HepG2 (cell line): Measurements from ENCODE around the gene TMEM183A. TPM values are rescaled to one million over a fixed set of nuclear protein-coding genes. Genes with fewer than 3 reads are reported as not detected.

Experiments
- ATAD3A ChIP-seq: sonication (generic); formaldehyde crosslinking; IDR thresholded peaks from 2 replicates; pipeline ENCODE4 v1.4.0; 2020; ENCODE audit warnings: missing genetic modification reagents
- CBX1 ChIP-seq: IDR thresholded peaks from one replicate; pipeline ENCODE4 v1.6.1; 2016; ENCODE audit warnings: antibody characterized with exemption, low read depth
- CHCHD3 ChIP-seq: sonication (generic); formaldehyde crosslinking; IDR thresholded peaks from 2 replicates; pipeline ENCODE4 v1.8.0; 2022; ENCODE audit warnings: mild to moderate bottlenecking, missing genetic modification reagents, moderate library complexity
- CREB1 ChIP-seq, 2 experiments: fragments of 450-650 bp in 1 of 2; IDR thresholded peaks; 2 replicates each; pipeline ENCODE4 v1.6.1; 2016 to 2017; ENCODE audit warnings: control low read depth in 1 of 2, mild to moderate bottlenecking in 1 of 2, missing compliant biosample characterization in 1 of 2, missing genetic modification characterization in 1 of 2
- CREM ChIP-seq, 2 experiments: sonication (generic) in 1 of 2; formaldehyde crosslinking in 1 of 2; IDR thresholded peaks; 2 replicates each; pipeline versions ENCODE4 v1.4.0 to v1.6.1; 2016 to 2020; ENCODE audit warnings: antibody characterized with exemption in 1 of 2, mild to moderate bottlenecking in 1 of 2, missing genetic modification reagents in 1 of 2
- FOXJ3 ChIP-seq: sonication (generic); formaldehyde crosslinking; IDR thresholded peaks from 2 replicates; pipeline ENCODE4 v1.4.0; 2020; ENCODE audit warnings: missing genetic modification reagents, mild to moderate bottlenecking, borderline replicate concordance
- FOXK2 ChIP-seq: fragments of 450-650 bp; IDR thresholded peaks from 2 replicates; pipeline ENCODE4 v1.6.1; 2016
- GTF2F1 ChIP-seq: fragments of 150-350 bp; IDR thresholded peaks from 2 replicates; pipeline ENCODE4 v1.6.1; 2014; ENCODE audit warnings: low read length
- HOXA3 ChIP-seq: sonication (generic); formaldehyde crosslinking; IDR thresholded peaks from 2 replicates; pipeline ENCODE4 v1.5.0; 2020; ENCODE audit warnings: missing genetic modification reagents
- LCORL ChIP-seq, 2 experiments: fragments of 450-650 bp in 1 of 2; sonication (generic) in 1 of 2; formaldehyde crosslinking in 1 of 2; IDR thresholded peaks; 2 replicates each; pipeline versions ENCODE4 v1.5.0 to v1.6.1; 2017 to 2020; ENCODE audit warnings: antibody characterized with exemption in 1 of 2, missing genetic modification reagents in 1 of 2
- MEF2D ChIP-seq: sonication (generic); formaldehyde crosslinking; IDR thresholded peaks from 2 replicates; pipeline ENCODE4 v1.5.1; 2020; ENCODE audit warnings: mild to moderate bottlenecking, missing genetic modification reagents
- NR2C2 ChIP-seq: sonication (generic); formaldehyde crosslinking; IDR thresholded peaks from 2 replicates; pipeline ENCODE4 v1.4.0; 2020; ENCODE audit warnings: missing genetic modification reagents, mild to moderate bottlenecking, moderate library complexity, borderline replicate concordance
- PCBP1 ChIP-seq: fragments of 200-400 bp; formaldehyde crosslinking; IDR thresholded peaks from 2 replicates; pipeline ENCODE4 v1.6.1; 2017; ENCODE audit warnings: mild to moderate bottlenecking, low read depth, low read length, borderline replicate concordance
- RFXANK ChIP-seq: IDR thresholded peaks from 2 replicates; pipeline ENCODE4 v1.6.1; 2016
- XRCC5 ChIP-seq: fragments of 200-400 bp; formaldehyde crosslinking; optimal IDR thresholded peaks from 2 replicates; pipeline ENCODE3; 2017; ENCODE audit warnings: mild to moderate bottlenecking, low read length
- ZBTB3 ChIP-seq: sonication (generic); formaldehyde crosslinking; IDR thresholded peaks from 2 replicates; pipeline ENCODE4 v1.4.0; 2020; ENCODE audit warnings: low read depth, mild to moderate bottlenecking, moderate library complexity, missing genetic modification reagents, borderline replicate concordance
- ZNF33A ChIP-seq: sonication (generic); formaldehyde crosslinking; IDR thresholded peaks from 2 replicates; pipeline ENCODE4 v1.5.1; 2020; ENCODE audit warnings: missing genetic modification reagents, mild to moderate bottlenecking, moderate library complexity, borderline replicate concordance
- ZNF350 ChIP-seq: sonication (generic); formaldehyde crosslinking; IDR thresholded peaks from 2 replicates; pipeline ENCODE4 v1.4.0; 2020; ENCODE audit warnings: mild to moderate bottlenecking, low read depth, missing genetic modification reagents, borderline replicate concordance
- ZNF543 ChIP-seq: sonication (generic); formaldehyde crosslinking; IDR thresholded peaks from 2 replicates; pipeline ENCODE4 v1.4.0; 2020; ENCODE audit warnings: mild to moderate bottlenecking, missing genetic modification reagents
- ZNF678 ChIP-seq: sonication (generic); formaldehyde crosslinking; IDR thresholded peaks from 2 replicates; pipeline ENCODE4 v1.4.0; 2020; ENCODE audit warnings: mild to moderate bottlenecking, missing genetic modification reagents
- ZNF7 ChIP-seq: IDR thresholded peaks from 2 replicates; pipeline ENCODE4 v1.6.1; 2016; ENCODE audit warnings: missing biosample characterization, missing genetic modification reagents
- ZNF768 ChIP-seq: sonication (generic); formaldehyde crosslinking; IDR thresholded peaks from 2 replicates; pipeline ENCODE4 v1.4.0; 2020; ENCODE audit warnings: missing genetic modification reagents
- ZNF792 ChIP-seq: IDR thresholded peaks from 2 replicates; pipeline ENCODE4 v1.6.1; 2016
- polyA plus RNA-seq, 8 experiments: library from polyadenylated mRNA; depleted of rRNA in 3 of 8; stranded (reverse) in 7 of 8; unstranded in 1 of 8; fragments of >200 nt; fragmentation: Illumina TruSeq in 4 of 8; extraction: Trizol in 4 of 8; gene quantifications; 2 replicates each; pipeline versions ENCODE4 v1.2.1 to v1.2.3, GENCODE V29; 2011 to 2016; ENCODE audit warnings: low read depth in 4 of 8, missing spikeins in 1 of 8, mixed read lengths in 1 of 8; ENCODE audit not compliant: insufficient read depth in 1 of 8
- total RNA-seq, 5 experiments: library from RNA; depleted of rRNA; stranded (reverse); fragments of >200 nt; fragmentation: Illumina TruSeq; extraction: Trizol; gene quantifications; 2 replicates each; pipeline ENCODE4 v1.2.3, GENCODE V29; 2016; ENCODE audit warnings: low read depth in 1 of 5
- TF ChIP-seq, protein P1 (sequence below): IDR thresholded peaks from 2 replicates; pipeline ENCODE4 v1.6.1; 2016; ENCODE audit warnings: missing genetic modification reagents, missing compliant biosample characterization
- TF ChIP-seq, protein P2 (sequence below): sonication (generic); formaldehyde crosslinking; IDR thresholded peaks from 2 replicates; pipeline ENCODE4 v1.5.0; 2020; ENCODE audit warnings: mild to moderate bottlenecking, missing genetic modification reagents

Gene TMEM183A
- total and polyA plus RNA-seq, 2 of the 13 experiments (the other 11 are each of a cell fraction or from before 2014, with no cell fraction given), result 59.7 to 82.0 TPM

DNA sequence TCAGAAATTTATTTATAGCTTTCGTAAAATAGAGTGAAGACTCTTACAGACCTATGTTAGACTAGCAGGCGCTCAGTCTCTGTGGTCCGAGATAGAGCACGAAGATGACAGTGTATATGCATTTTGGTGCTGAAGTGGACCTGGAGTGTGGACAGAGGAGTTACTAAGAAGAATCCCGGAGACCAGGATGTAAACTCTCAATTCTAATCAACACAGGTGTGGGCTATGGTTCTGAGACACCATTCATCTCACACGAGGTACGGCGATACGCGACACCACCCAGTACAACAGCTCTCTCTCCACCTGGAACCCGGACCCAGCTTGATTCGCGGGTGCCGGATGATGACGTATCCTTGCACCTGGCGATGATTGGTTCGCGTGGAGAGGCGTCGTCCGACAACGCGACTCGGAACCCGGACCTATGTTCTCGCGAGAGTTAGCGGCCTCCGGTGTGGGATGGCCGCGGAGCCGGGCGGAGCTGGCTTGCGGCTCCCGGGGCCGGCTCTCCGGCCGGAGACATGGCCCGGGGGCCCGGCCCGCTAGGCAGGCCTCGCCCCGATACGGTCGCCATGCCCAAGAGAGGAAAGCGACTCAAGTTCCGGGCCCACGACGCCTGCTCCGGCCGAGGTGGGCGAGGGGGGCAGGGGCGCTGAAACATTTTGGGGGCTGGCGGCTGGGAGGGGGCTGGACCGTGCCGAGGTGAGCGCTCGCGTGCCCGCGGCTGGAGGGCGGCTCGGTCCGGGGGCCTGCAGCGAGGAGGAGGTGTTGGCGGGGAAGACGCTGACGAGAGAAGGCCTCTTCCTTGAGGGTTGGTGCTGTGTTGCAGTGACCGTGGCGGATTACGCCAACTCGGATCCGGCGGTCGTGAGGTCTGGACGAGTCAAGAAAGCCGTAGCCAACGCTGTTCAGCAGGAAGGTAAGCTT, at the start of gene TMEM183A (continued):
- TF ChIP-seq, protein P1, sequence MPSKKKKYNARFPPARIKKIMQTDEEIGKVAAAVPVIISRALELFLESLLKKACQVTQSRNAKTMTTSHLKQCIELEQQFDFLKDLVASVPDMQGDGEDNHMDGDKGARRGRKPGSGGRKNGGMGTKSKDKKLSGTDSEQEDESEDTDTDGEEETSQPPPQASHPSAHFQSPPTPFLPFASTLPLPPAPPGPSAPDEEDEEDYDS, result peak; percentile 86
- TF ChIP-seq MEF2D (CRISPR knock-in tag) (no peak), FOXJ3 (CRISPR knock-in tag) (no peak), GTF2F1 (no peak), ZNF792 (CRISPR knock-in tag) (0 out of 2 replicates have a peak, but pooled peaks have one; percentile 34), ZNF33A (CRISPR knock-in tag) (0 out of 2 replicates have a peak, but pooled peaks have one; percentile 37), ZNF350 (CRISPR knock-in tag) (peak; percentile 48), CREM (IDR thresholded peaks at IDR 0.05) (peak; percentile 97), CREM (CRISPR knock-in tag; IDR thresholded peaks at IDR 0.05) (peak; percentile 90), CREB1 (IDR thresholded peaks at IDR 0.05) (peak; percentile 98), CREB1 (CRISPR knock-in tag; IDR thresholded peaks at IDR 0.05) (peak; percentile 98), CHCHD3 (CRISPR knock-in tag) (no peak), PCBP1 (no peak), ZNF768 (peak; percentile 20; the same call in 1 of the 2 replicates), XRCC5 (no peak), ZNF7 (CRISPR knock-in tag) (no peak), FOXK2 (peak; percentile 22; the same call in 1 of the 2 replicates), HOXA3 (peak; percentile 89), ZNF678 (CRISPR knock-in tag) (peak; percentile 78; the same call in 1 of the 2 replicates), CBX1 (no peak), LCORL (IDR thresholded peaks at IDR 0.05) (no peak), LCORL (CRISPR knock-in tag; IDR thresholded peaks at IDR 0.05) (peak; percentile 36; the same call in 1 of the 2 replicates), RFXANK (CRISPR knock-in tag) (peak; percentile 84; the same call in 1 of the 2 replicates), NR2C2 (CRISPR knock-in tag) (peak; percentile 59), ATAD3A (CRISPR knock-in tag) (no peak), ZBTB3 (peak; percentile 80; the same call in 1 of the 2 replicates), ZNF543 (CRISPR knock-in tag) (peak; percentile 88; the same call in 1 of the 2 replicates)
- TF ChIP-seq, protein P2, sequence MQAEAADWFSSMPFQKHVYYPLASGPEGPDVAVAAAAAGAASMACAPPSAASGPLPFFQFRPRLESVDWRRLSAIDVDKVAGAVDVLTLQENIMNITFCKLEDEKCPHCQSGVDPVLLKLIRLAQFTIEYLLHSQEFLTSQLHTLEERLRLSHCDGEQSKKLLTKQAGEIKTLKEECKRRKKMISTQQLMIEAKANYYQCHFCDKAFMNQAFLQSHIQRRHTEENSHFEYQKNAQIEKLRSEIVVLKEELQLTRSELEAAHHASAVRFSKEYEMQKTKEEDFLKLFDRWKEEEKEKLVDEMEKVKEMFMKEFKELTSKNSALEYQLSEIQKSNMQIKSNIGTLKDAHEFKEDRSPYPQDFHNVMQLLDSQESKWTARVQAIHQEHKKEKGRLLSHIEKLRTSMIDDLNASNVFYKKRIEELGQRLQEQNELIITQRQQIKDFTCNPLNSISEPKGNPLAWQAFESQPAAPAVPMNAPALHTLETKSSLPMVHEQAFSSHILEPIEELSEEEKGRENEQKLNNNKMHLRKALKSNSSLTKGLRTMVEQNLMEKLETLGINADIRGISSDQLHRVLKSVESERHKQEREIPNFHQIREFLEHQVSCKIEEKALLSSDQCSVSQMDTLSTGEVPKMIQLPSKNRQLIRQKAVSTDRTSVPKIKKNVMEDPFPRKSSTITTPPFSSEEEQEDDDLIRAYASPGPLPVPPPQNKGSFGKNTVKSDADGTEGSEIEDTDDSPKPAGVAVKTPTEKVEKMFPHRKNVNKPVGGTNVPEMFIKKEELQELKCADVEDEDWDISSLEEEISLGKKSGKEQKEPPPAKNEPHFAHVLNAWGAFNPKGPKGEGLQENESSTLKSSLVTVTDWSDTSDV (CRISPR knock-in tag), result no peak
